Endothelial cell of umbilical vein (primary cell): Measurements from ENCODE around the gene XPA. TPM values are rescaled to one million over a fixed set of nuclear protein-coding genes. Genes with fewer than 3 reads are reported as not detected.

Experiments
- BruUV-seq: library from RNA; stranded (reverse); fragments of 400-500 nt; replicated peaks from 2 replicates; lab custom pipeline; 2021; lab: Mats Ljungman, UMichigan
- CTCF ChIA-PET: fragments of 300-600, 350-600 bp; sonication (Branson Sonifier 250); formaldehyde crosslinking; loops from one replicate; lab custom pipeline; 2021; ENCODE audit warnings: antibody characterized with exemption, inconsistent platforms; lab: Charles Lee
- POLR2A ChIA-PET: fragments of 300-600, 350-600 bp; sonication (Branson Sonifier 250); formaldehyde crosslinking; loops from one replicate; lab custom pipeline; 2021; ENCODE audit warnings: antibody characterized with exemption, inconsistent platforms; lab: Charles Lee
- DNase-seq: peaks from one replicate; pipeline ENCODE4 v3.0.0-alpha.2; 2011; ENCODE audit warnings: low read depth, low spot score
- FAIRE-seq: peaks from 2 replicates; lab custom pipeline; 2011; peaks lifted over from hg19 to GRCh38; lab: Jason Lieb, UNC
- H2AFZ ChIP-seq: 2 replicates; pipeline ENCODE4 v1.6.0; 2012; ENCODE audit warnings: low read depth, low read length, control low read depth, inconsistent platforms
- H3K27ac ChIP-seq: 2 replicates; pipeline ENCODE4 v1.5.1; 2011; ENCODE audit warnings: low read depth, mild to moderate bottlenecking, control low read depth, low read length, moderate library complexity; ENCODE audit not compliant: insufficient read depth
- H3K27me3 ChIP-seq, 2 experiments: 2 replicates each; pipeline versions ENCODE4 v1.6.0 to v1.6.1; 2011; ENCODE audit warnings: low read length in 2 of 2, mixed read lengths in 1 of 2; ENCODE audit not compliant: control insufficient read depth in 2 of 2, insufficient read depth in 2 of 2
- H3K36me3 ChIP-seq, 2 experiments: 2 replicates in 1 of 2; 3 replicates in 1 of 2; pipeline ENCODE4 v1.5.1; 2011; ENCODE audit warnings: low read length in 2 of 2, mild to moderate bottlenecking in 1 of 2, moderate library complexity in 1 of 2; ENCODE audit not compliant: control insufficient read depth in 2 of 2, insufficient read depth in 2 of 2; ENCODE audit errors: extremely low read depth in 1 of 2
- H3K4me1 ChIP-seq: 3 replicates; pipeline ENCODE4 v1.5.1; 2011; ENCODE audit warnings: mild to moderate bottlenecking, low read length; ENCODE audit not compliant: control insufficient read depth, insufficient read depth; ENCODE audit errors: extremely low read depth
- H3K4me2 ChIP-seq: 2 replicates; pipeline ENCODE4 v1.6.1; 2011; ENCODE audit warnings: low read length, control low read depth, mixed read lengths; ENCODE audit not compliant: insufficient read depth
- H3K4me3 ChIP-seq, 3 experiments: fragments of 200-600 bp in 1 of 3; sonication (generic), shearing (Covaris generic) in 1 of 3; replicated peaks in 1 of 3; 2 replicates each; pipeline ENCODE4 v1.5.1; 2011 to 2016; ENCODE audit warnings: control low read depth in 3 of 3, low read length in 3 of 3, mild to moderate bottlenecking in 2 of 3, inconsistent platforms in 1 of 3, low read depth in 1 of 3, moderate library complexity in 1 of 3; ENCODE audit not compliant: insufficient read depth in 1 of 3
- H3K79me2 ChIP-seq: 2 replicates; pipeline ENCODE4 v1.6.0; 2012; ENCODE audit warnings: low read length, inconsistent platforms; ENCODE audit not compliant: control insufficient read depth, insufficient read depth
- H3K9ac ChIP-seq: replicated peaks from 2 replicates; pipeline ENCODE3; 2011; ENCODE audit warnings: low read length, control low read depth; ENCODE audit not compliant: insufficient read depth; ENCODE audit errors: extremely low read depth
- H3K9me1 ChIP-seq: replicated peaks from 3 replicates; pipeline ENCODE4 v1.6.0; 2011; ENCODE audit warnings: mild to moderate bottlenecking, low read length; ENCODE audit not compliant: control insufficient read depth, insufficient read depth; ENCODE audit errors: extremely low read depth
- H3K9me3 ChIP-seq: replicated peaks from 2 replicates; pipeline ENCODE4 v1.5.1; 2012; ENCODE audit warnings: low read length, inconsistent platforms; ENCODE audit not compliant: control insufficient read depth, insufficient read depth
- H4K20me1 ChIP-seq: replicated peaks from 2 replicates; pipeline ENCODE3; 2011; ENCODE audit warnings: mild to moderate bottlenecking, low read length; ENCODE audit not compliant: control insufficient read depth, insufficient read depth; ENCODE audit errors: extremely low read depth
- EZH2 ChIP-seq: IDR thresholded peaks from 2 replicates; pipeline ENCODE4 v1.6.1; 2012; ENCODE audit warnings: borderline replicate concordance, low read depth, mild to moderate bottlenecking, moderate library complexity, low read length, inconsistent platforms; ENCODE audit not compliant: severe bottlenecking
- FOS ChIP-seq: IDR thresholded peaks from 2 replicates; pipeline ENCODE4 v1.6.1; 2011; ENCODE audit warnings: mild to moderate bottlenecking, low read length, moderate library complexity, borderline replicate concordance; ENCODE audit not compliant: insufficient read depth
- JUN ChIP-seq: IDR thresholded peaks from 2 replicates; pipeline ENCODE4 v1.6.1; 2011; ENCODE audit warnings: borderline replicate concordance, low read depth; ENCODE audit not compliant: insufficient read length, insufficient read depth
- MYC ChIP-seq: IDR thresholded peaks from one replicate; pipeline ENCODE4 v1.6.1; 2011; ENCODE audit warnings: mild to moderate bottlenecking, low read depth, low read length
- POLR2AphosphoS5 ChIP-seq: IDR thresholded peaks from 2 replicates; pipeline ENCODE4 v1.6.1; 2012; ENCODE audit warnings: low read depth, mild to moderate bottlenecking, control low read depth, low read length, moderate library complexity; ENCODE audit not compliant: insufficient read depth
- dilution Hi-C: fragments of 300-500 bp; cut with MboI; formaldehyde crosslinking; loops from one replicate; pipeline ENCODE4 v1.15.0; 2019; ENCODE audit warnings: low sequenced_read_pairs; ENCODE audit not compliant: extremely low pct_ligation_motif_present
- intact Hi-C: fragments of 100-400 bp; cut with micrococcal nuclease; formaldehyde crosslinking; loops from one replicate; pipeline ENCODE4 v1.10.0; 2022
- polyA plus RNA-seq, 4 experiments: library from polyadenylated mRNA; depleted of rRNA in 3 of 4; stranded (reverse) in 3 of 4; unstranded in 1 of 4; fragments of >200 nt; gene quantifications; 2 replicates each; pipeline versions ENCODE4 v1.2.1 to v1.2.3, GENCODE V29; 2011 to 2012; ENCODE audit warnings: missing spikeins in 1 of 4
- total RNA-seq: library from RNA; stranded (reverse); gene quantifications from 2 replicates; pipeline ENCODE4 v1.2.3, GENCODE V29; 2021
- TF ChIP-seq, protein P1 (sequence below): IDR thresholded peaks from 2 replicates; pipeline ENCODE4 v1.6.1; 2011; ENCODE audit not compliant: insufficient read depth, insufficient read length
- TF ChIP-seq, protein P2 (sequence below), 2 donors: IDR thresholded peaks; 1 replicate in 1 of 2; 2 replicates in 1 of 2; pipeline ENCODE4 v1.5.1; 2011; ENCODE audit warnings: low read length in 2 of 2, mild to moderate bottlenecking in 2 of 2, moderate library complexity in 2 of 2, control low read depth in 1 of 2, inconsistent platforms in 1 of 2, low read depth in 1 of 2; ENCODE audit not compliant: insufficient read depth in 1 of 2; ENCODE audit errors: extremely low read depth in 1 of 2

XPA gene
- total and polyA plus RNA-seq, 2 donors (not counting 3 experiments of a cell fraction or from before 2014, with no cell fraction given), result 3.6 to 21.1 TPM

GRCh38 chr9:97740848-97741821 is 44.0 kb upstream of the XPA start:
- H3K36me3 ChIP-seq, result no peaks in the 10 kb centered on the region
- H2AFZ ChIP-seq, result peak overlapping the region; percentile 64
- no peaks in the 10 kb centered on the region for H3K79me2 ChIP-seq
- dilution Hi-C loops, result no loop called here
- no peaks in the 10 kb centered on the region for H3K9me1 ChIP-seq
- no peak overlapping the region for H3K9ac ChIP-seq
- peaks cover 4% of the 10 kb centered on the region for H3K4me1 ChIP-seq
- no peak for TF ChIP-seq JUN
- TF ChIP-seq EZH2, result peak; percentile 42
- no peak for TF ChIP-seq MYC
- no peak for TF ChIP-seq POLR2AphosphoS5
- no peak for TF ChIP-seq FOS
- TF ChIP-seq, protein P1, sequence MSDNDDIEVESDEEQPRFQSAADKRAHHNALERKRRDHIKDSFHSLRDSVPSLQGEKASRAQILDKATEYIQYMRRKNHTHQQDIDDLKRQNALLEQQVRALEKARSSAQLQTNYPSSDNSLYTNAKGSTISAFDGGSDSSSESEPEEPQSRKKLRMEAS, result no peak
- TF ChIP-seq, protein P2, sequence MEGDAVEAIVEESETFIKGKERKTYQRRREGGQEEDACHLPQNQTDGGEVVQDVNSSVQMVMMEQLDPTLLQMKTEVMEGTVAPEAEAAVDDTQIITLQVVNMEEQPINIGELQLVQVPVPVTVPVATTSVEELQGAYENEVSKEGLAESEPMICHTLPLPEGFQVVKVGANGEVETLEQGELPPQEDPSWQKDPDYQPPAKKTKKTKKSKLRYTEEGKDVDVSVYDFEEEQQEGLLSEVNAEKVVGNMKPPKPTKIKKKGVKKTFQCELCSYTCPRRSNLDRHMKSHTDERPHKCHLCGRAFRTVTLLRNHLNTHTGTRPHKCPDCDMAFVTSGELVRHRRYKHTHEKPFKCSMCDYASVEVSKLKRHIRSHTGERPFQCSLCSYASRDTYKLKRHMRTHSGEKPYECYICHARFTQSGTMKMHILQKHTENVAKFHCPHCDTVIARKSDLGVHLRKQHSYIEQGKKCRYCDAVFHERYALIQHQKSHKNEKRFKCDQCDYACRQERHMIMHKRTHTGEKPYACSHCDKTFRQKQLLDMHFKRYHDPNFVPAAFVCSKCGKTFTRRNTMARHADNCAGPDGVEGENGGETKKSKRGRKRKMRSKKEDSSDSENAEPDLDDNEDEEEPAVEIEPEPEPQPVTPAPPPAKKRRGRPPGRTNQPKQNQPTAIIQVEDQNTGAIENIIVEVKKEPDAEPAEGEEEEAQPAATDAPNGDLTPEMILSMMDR (IDR thresholded peaks at IDR 0.05; ENCODE audit: extremely low read depth in 1 of 2, insufficient read depth in 1 of 2, low read depth in 1 of 2, low read length in 2 of 2), result peak in 1 of 2 donors; percentile 26
- POLR2A ChIA-PET, result no interaction called here
- peaks cover 19 to 35% of the 10 kb centered on the region in 2 experiments for H3K27me3 ChIP-seq
- no peak overlapping the region for H3K4me2 ChIP-seq
- no peaks in the 10 kb centered on the region for H4K20me1 ChIP-seq
- peak overlapping the region in 1 of 3 experiments; percentile 9 for H3K4me3 ChIP-seq
- peak; percentile 33 for DNase-seq
- CTCF ChIA-PET, result no interaction called here
- no TSS peak for BruUV-seq
- no peak for FAIRE-seq
- no peaks in the 10 kb centered on the region for H3K9me3 ChIP-seq
- no peak overlapping the region for H3K27ac ChIP-seq
- intact Hi-C loops, result loop anchor here (1.0 kb wide), 1 partner anchor 333 kb away; no protein-coding TSS in a partner anchor
